Measurements from ENCODE around the gene TEX22.

Gene TEX22

DNA sequence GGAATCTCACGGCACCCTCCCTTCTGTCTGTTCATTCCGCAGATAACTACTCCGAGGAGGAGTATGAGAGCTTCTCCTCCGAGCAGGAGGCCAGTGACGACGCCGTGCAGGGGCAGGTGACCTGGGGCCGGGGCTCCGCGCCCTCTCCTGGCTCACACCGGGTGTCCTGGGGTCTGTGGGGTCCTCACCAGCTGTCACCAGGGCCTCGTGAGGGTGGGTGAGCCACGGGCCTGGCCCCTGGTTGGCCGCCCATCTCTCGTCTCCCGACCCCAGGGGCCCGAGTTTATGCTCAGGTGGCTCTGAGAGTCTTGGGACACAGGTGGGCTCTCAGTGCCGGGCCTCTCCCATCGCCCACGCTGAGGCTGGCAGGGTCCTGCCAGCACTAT lies 30.3 kb upstream of the TEX22 start:
- no peak for TF ChIP-seq CTCF (conservative IDR thresholded peaks at IDR 0.05; ENCODE audit: low read length)
- DNase-seq (ENCODE audit: low read depth): no peak

GRCh38 chr14:105368426-105368825 lies 29.9 kb upstream of the TEX22 start:
- TF ChIP-seq CTCF (conservative IDR thresholded peaks at IDR 0.05; ENCODE audit: low read length): no peak
- no peak for DNase-seq (ENCODE audit: low read depth)

More for the DNA sequence above, 30.3 kb upstream of the TEX22 start:
- no peak overlapping the region for H3K4me3 ChIP-seq (ENCODE audit: low read length)

GRCh38 chr14:105368910-105369652 lies 29.3 kb upstream of the TEX22 start:
- TF ChIP-seq CTCF (conservative IDR thresholded peaks at IDR 0.05; ENCODE audit: low read length): no peak
- H3K4me3 ChIP-seq (ENCODE audit: low read length): no peak overlapping the region

More at GRCh38 chr14:105368426-105368825, 29.9 kb upstream of the TEX22 start:
- no peak overlapping the region for H3K4me3 ChIP-seq (ENCODE audit: low read length)

DNA sequence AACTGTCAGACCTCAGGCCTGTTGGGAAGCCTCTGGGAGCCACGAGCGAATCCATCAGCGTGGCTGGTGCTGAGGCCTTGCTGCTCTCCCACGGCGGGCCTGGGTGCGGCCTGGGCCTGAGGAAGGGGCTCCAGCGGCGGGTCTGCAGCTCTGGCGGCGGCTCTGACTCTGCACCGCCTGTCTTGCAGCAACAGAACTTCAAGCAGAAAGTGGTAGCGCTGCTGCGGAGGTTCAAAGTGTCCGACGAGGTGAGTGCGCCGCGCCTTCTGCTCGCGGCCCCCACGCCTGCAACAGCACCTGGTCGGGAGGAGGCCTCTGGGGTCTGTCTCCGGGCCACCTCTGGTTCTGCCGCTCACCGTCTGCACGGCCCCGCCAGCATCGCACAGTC lies 28.7 kb upstream of the TEX22 start:
- DNase-seq (ENCODE audit: low read depth): no peak
- TF ChIP-seq CTCF (conservative IDR thresholded peaks at IDR 0.05; ENCODE audit: low read length): no peak
- H3K4me3 ChIP-seq (ENCODE audit: low read length): no peak overlapping the region

More at GRCh38 chr14:105368910-105369652, 29.3 kb upstream of the TEX22 start:
- DNase-seq (ENCODE audit: low read depth): no peak

DNA sequence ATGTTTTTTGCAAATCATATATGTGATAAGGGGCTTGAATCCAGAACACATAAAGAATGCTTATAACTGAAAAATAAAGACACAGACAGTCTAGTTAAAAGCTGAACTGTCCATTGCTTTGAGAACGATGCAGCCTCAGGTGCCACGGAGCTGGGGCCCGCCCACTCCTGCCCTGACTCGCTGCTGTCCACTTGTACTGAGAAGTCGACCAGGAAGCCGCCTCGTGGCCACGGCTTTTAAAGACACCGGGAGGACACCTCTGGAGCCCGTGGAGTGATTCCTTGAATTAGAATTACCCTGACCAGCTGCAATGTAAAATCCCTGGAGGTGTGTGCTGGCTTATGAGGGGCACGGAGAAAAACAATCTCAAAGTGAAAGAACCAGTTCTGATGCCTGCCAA lies 23.9 kb upstream of the TEX22 start:
- no peak for TF ChIP-seq CTCF (conservative IDR thresholded peaks at IDR 0.05; ENCODE audit: low read length)
- no peak for DNase-seq (ENCODE audit: low read depth)

DNA sequence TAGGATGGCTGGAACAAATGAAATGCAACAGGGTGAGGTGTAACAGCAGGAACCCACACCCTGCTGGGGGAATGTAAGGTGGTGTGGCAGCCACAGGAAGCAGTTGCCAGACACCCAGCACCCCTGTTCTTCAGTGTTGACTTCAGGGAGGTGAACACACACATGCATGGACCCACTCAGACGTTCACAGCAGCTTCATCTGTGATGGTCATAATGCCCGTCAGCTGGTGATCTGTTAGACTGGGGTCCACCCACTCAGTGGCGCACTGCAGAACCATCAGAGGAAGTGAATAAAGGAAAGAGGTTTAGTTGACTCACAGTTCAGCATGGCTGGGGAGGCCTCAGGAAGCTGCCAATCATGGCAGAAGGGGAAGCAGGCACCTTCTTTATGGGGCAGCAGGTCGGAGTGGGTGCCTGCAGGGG lies 22.7 kb upstream of the TEX22 start:
- H3K4me3 ChIP-seq (ENCODE audit: low read length): no peak overlapping the region
- TF ChIP-seq CTCF (conservative IDR thresholded peaks at IDR 0.05; ENCODE audit: low read length): no peak
- DNase-seq (ENCODE audit: low read depth): no peak

More for the DNA sequence above, 23.9 kb upstream of the TEX22 start:
- H3K4me3 ChIP-seq (ENCODE audit: low read length): no peak overlapping the region

All from AG10803 (cell line).